ENCODE measurements around the gene MIB1. TPM values are rescaled to one million over a fixed set of nuclear protein-coding genes. Genes with fewer than 3 reads are reported as not detected.

The MIB1 gene
- total RNA-seq, 3 donors from 2014 or later: 35.0 to 55.2 (median 37.7) TPM

- no peaks in the 10 kb centered on the region for H3K4me1 ChIP-seq
- TF ChIP-seq POLR2A (IDR thresholded peaks at IDR 0.05): no peak
- no peak for TF ChIP-seq POLR2AphosphoS5 (IDR thresholded peaks at IDR 0.05)
- TF ChIP-seq CTCF (IDR thresholded peaks at IDR 0.05): no peak
- no peaks in the 10 kb centered on the region for H3K9me3 ChIP-seq
- H3K27ac ChIP-seq: no peak overlapping the region
- intact Hi-C loops (cut with DNase I; ENCODE audit: low total_unique reads): no loop called here
- no peaks in the 10 kb centered on the region for H3K27me3 ChIP-seq
- no peak for DNase-seq (ENCODE audit: low spot score in 2 of 2)
- no peak overlapping the region for H3K4me3 ChIP-seq
- no peaks in the 10 kb centered on the region for H3K36me3 ChIP-seq
Observed at GRCh38 chr18:21841570-21841969, 101.0 kb downstream of the MIB1 start.

GRCh38 chr18:21843341-21843740, 102.7 kb downstream of the MIB1 start:
- no peak overlapping the region for H3K4me3 ChIP-seq
- H3K27ac ChIP-seq: no peak overlapping the region
- TF ChIP-seq POLR2AphosphoS5 (IDR thresholded peaks at IDR 0.05): no peak
- TF ChIP-seq CTCF (IDR thresholded peaks at IDR 0.05): no peak
- TF ChIP-seq POLR2A (IDR thresholded peaks at IDR 0.05): no peak
- H3K4me1 ChIP-seq: no peaks in the 10 kb centered on the region
- intact Hi-C loops (cut with DNase I; ENCODE audit: low total_unique reads): no loop called here
- no peaks in the 10 kb centered on the region for H3K27me3 ChIP-seq
- H3K36me3 ChIP-seq: no peaks in the 10 kb centered on the region
- H3K9me3 ChIP-seq: no peaks in the 10 kb centered on the region
- DNase-seq (ENCODE audit: low spot score in 2 of 2): no peak

- H3K27me3 ChIP-seq: no peaks in the 10 kb centered on the region
- TF ChIP-seq POLR2A (IDR thresholded peaks at IDR 0.05) (no peak), CTCF (IDR thresholded peaks at IDR 0.05) (peak in 1 of 3 donors; percentile 16)
- no peak overlapping the region for H3K27ac ChIP-seq
- H3K4me3 ChIP-seq: no peak overlapping the region
- H3K9me3 ChIP-seq: no peaks in the 10 kb centered on the region
- intact Hi-C loops (cut with DNase I; ENCODE audit: low total_unique reads): no loop called here
- H3K4me1 ChIP-seq: no peaks in the 10 kb centered on the region
- H3K36me3 ChIP-seq: no peaks in the 10 kb centered on the region
- no peak for DNase-seq (ENCODE audit: low spot score in 2 of 2)
Observed at GRCh38 chr18:21851327-21851961, 110.9 kb downstream of the MIB1 start.

DNA sequence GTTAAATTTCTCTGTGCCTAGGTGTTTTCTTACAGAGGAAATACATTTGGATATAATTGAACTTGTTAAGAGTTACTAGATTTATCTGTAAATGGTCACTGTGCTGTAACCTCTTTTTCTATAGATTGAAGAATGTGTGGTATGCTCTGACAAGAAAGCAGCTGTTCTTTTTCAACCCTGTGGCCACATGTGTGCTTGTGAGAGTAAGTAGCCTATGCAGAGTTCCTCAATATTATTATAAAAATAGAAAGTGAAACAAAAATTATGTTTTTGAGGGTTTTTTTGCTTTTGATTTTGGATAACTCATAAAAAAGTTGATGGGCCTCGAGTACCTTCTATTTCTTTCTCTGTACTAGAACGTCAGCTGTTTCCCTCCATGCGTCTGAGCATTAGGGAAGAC, 112.4 kb downstream of the MIB1 start:
- H3K36me3 ChIP-seq: peaks cover 10% of the 10 kb centered on the region
- H3K4me3 ChIP-seq: no peak overlapping the region
- TF ChIP-seq POLR2AphosphoS5 (IDR thresholded peaks at IDR 0.05) (no peak), POLR2A (IDR thresholded peaks at IDR 0.05) (no peak), CTCF (IDR thresholded peaks at IDR 0.05) (no peak)
- H3K27me3 ChIP-seq: no peaks in the 10 kb centered on the region
- H3K4me1 ChIP-seq: no peaks in the 10 kb centered on the region
- no peak overlapping the region for H3K27ac ChIP-seq
- intact Hi-C loops (cut with DNase I; ENCODE audit: low total_unique reads): no loop called here
- H3K9me3 ChIP-seq: no peaks in the 10 kb centered on the region
- no peak for DNase-seq (ENCODE audit: low spot score in 2 of 2)

- H3K36me3 ChIP-seq: peaks cover 15% of the 10 kb centered on the region
- DNase-seq (ENCODE audit: low spot score in 2 of 2): no peak
- no peak overlapping the region for H3K27ac ChIP-seq
- intact Hi-C loops (cut with DNase I; ENCODE audit: low total_unique reads): no loop called here
- no peaks in the 10 kb centered on the region for H3K9me3 ChIP-seq
- H3K4me3 ChIP-seq: no peak overlapping the region
- H3K4me1 ChIP-seq: no peaks in the 10 kb centered on the region
- no peaks in the 10 kb centered on the region for H3K27me3 ChIP-seq
- TF ChIP-seq CTCF (IDR thresholded peaks at IDR 0.05) (no peak), POLR2AphosphoS5 (IDR thresholded peaks at IDR 0.05) (no peak), POLR2A (IDR thresholded peaks at IDR 0.05) (no peak)
Observed at GRCh38 chr18:21853775-21854552, 113.4 kb downstream of the MIB1 start.

Measured in breast epithelium (tissue), 4 donors.